Lower leg skin (tissue), 3 donors: ENCODE measurements around the gene TMEM144.

Experiments
- CTCF ChIP-seq, 3 donors: fragments of 450-650 bp; IDR thresholded peaks; one replicate each; pipeline ENCODE4 v1.5.1; 2016; ENCODE audit warnings: antibody characterized with exemption in 3 of 3, mild to moderate bottlenecking in 3 of 3, moderate library complexity in 2 of 3
- POLR2A ChIP-seq, 2 donors: fragments of 450-650 bp; IDR thresholded peaks; one replicate each; pipeline ENCODE4 v1.6.1; 2016 to 2017; ENCODE audit warnings: antibody characterized with exemption in 2 of 2, mild to moderate bottlenecking in 1 of 2, moderate library complexity in 1 of 2

GRCh38 chr4:158182736-158183135, 27.6 kb upstream of the TMEM144 start:
- TF ChIP-seq CTCF (IDR thresholded peaks at IDR 0.05) (no peak), POLR2A (IDR thresholded peaks at IDR 0.05) (no peak)
